Measurements from ENCODE around the gene ABLIM3.

- TF ChIP-seq CTCF (IDR thresholded peaks at IDR 0.05) (no peak), POLR2A (IDR thresholded peaks at IDR 0.05) (no peak)
These were observed 148.0 kb downstream of the ABLIM3 start for GRCh38 chr5:149289301-149289700.
